Endodermal cell (in vitro differentiated cells): Measurements from ENCODE around the gene ULBP3. TPM values are rescaled to one million over a fixed set of nuclear protein-coding genes. Genes with fewer than 3 reads are reported as not detected.

ENCODE experiments used
- DNase-seq: peaks from one replicate; pipeline ENCODE4 v3.0.0-alpha.2; 2017
- H3K27ac ChIP-seq: 2 replicates; pipeline ENCODE4 v1.5.1; 2013; ENCODE audit warnings: mild to moderate bottlenecking, low read depth, low read length, moderate library complexity
- H3K27me3 ChIP-seq: 2 replicates; pipeline ENCODE4 v1.6.1; 2013; ENCODE audit warnings: mild to moderate bottlenecking, low read length, moderate library complexity; ENCODE audit not compliant: insufficient read depth, control insufficient read depth, poor library complexity, severe bottlenecking
- H3K36me3 ChIP-seq: 2 replicates; pipeline ENCODE4 v1.7.0; 2013; ENCODE audit warnings: mild to moderate bottlenecking, low read length, moderate library complexity; ENCODE audit not compliant: control insufficient read depth, insufficient read depth
- H3K4me1 ChIP-seq: one replicate; pipeline ENCODE4 v1.7.0; 2013; ENCODE audit warnings: low read length; ENCODE audit not compliant: control insufficient read depth, insufficient read depth
- H3K4me3 ChIP-seq: 2 replicates; pipeline ENCODE4 v1.5.1; 2013; ENCODE audit warnings: mild to moderate bottlenecking, low read length, moderate library complexity
- H3K9ac ChIP-seq: 2 replicates; pipeline ENCODE4 v1.6.1; 2013; ENCODE audit warnings: mild to moderate bottlenecking, low read length, moderate library complexity; ENCODE audit not compliant: poor library complexity, severe bottlenecking; ENCODE audit errors: extremely low read depth
- H3K9me3 ChIP-seq: 2 replicates; pipeline ENCODE4 v1.6.1; 2013; ENCODE audit warnings: mild to moderate bottlenecking, low read length, moderate library complexity; ENCODE audit not compliant: control insufficient read depth
- H3K27ac Mint-ChIP-seq: 2 replicates; pipeline ENCODE4 v1.8.0; 2020; ENCODE audit warnings: mixed read lengths
- H3K27me3 Mint-ChIP-seq: 2 replicates; pipeline ENCODE4 v1.8.0; 2021; ENCODE audit warnings: mild to moderate bottlenecking, mixed read lengths; ENCODE audit not compliant: insufficient read depth
- H3K36me3 Mint-ChIP-seq: 2 replicates; pipeline ENCODE4 v1.8.0; 2020; ENCODE audit warnings: low read depth, mixed read lengths
- H3K4me1 Mint-ChIP-seq: 2 replicates; pipeline ENCODE4 v1.8.0; 2020; ENCODE audit warnings: mixed read lengths
- H3K4me3 Mint-ChIP-seq: 2 replicates; pipeline ENCODE4 v1.8.0; 2020; ENCODE audit warnings: mild to moderate bottlenecking, moderate library complexity, mixed read lengths
- H3K9me3 Mint-ChIP-seq: 2 replicates; pipeline ENCODE4 v1.8.0; 2020; ENCODE audit warnings: mild to moderate bottlenecking, mixed read lengths
- CTCF ChIP-seq: fragments of 200-600 bp; sonication (generic); conservative IDR thresholded peaks from 2 replicates; pipeline ENCODE4 v1.5.0; 2021; ENCODE audit warnings: antibody characterized with exemption, mild to moderate bottlenecking
- WGBS, 2 experiments: methylation state at CpG; one replicate each; pipeline versions ENCODE4 v1.1.5 to v1.1.7; 2013; ENCODE audit warnings: missing lambda C conversion rate in 2 of 2, mixed read lengths in 1 of 2; ENCODE audit not compliant: insufficient coverage in 1 of 2, insufficient read length in 1 of 2; 5-methylcytosine and 5-hydroxymethylcytosine counted together
- total RNA-seq, 2 donors: library from RNA; stranded (reverse); fragmentation: NEBNext Ultra II Directional in 1 of 2; extraction: Animal tissue kit (Norgen Biotek cat#: 25700) in 1 of 2; gene quantifications; 2 replicates in 1 of 2; 3 replicates in 1 of 2; pipeline ENCODE4 v1.2.1, GENCODE V29; 2021

ULBP3 gene
- total RNA-seq, 2 donors from 2014 or later, result 4.4 to 5.4 TPM

GRCh38 chr6:150116200-150116800, 47.4 kb upstream of the ULBP3 start:
- WGBS, 2 experiments, result 89 to 91% methylated on average over 4 to 8 of the region's 8 CpGs
- Histone ChIP-seq H3K27ac (no peak overlapping the region), H3K36me3 (no peaks in the 10 kb centered on the region), H3K4me1 (no peaks in the 10 kb centered on the region), H3K4me3 (no peak overlapping the region), H3K9ac (no peak overlapping the region), H3K9me3 (no peaks in the 10 kb centered on the region), H3K27me3 (no peaks in the 10 kb centered on the region)
- TF ChIP-seq CTCF, result no peak
- Mint-ChIP-seq H3K9me3 (peaks cover 6% of the 10 kb centered on the region), H3K27ac (no peak overlapping the region), H3K4me1 (peaks cover 4% of the 10 kb centered on the region), H3K4me3 (no peak overlapping the region), H3K36me3 (no peaks in the 10 kb centered on the region), H3K27me3 (no peaks in the 10 kb centered on the region)
- no peak for DNase-seq

GRCh38 chr6:150115769-150116168, 46.8 kb upstream of the ULBP3 start:
- Mint-ChIP-seq H3K9me3 (peaks cover 6% of the 10 kb centered on the region), H3K27me3 (no peaks in the 10 kb centered on the region), H3K27ac (no peak overlapping the region), H3K4me1 (peaks cover 4% of the 10 kb centered on the region), H3K36me3 (no peaks in the 10 kb centered on the region), H3K4me3 (no peak overlapping the region)
- H3K27ac ChIP-seq, result no peak overlapping the region
- H3K4me1 ChIP-seq, result no peaks in the 10 kb centered on the region
- no peaks in the 10 kb centered on the region for H3K36me3 ChIP-seq
- 95 to 99% methylated on average over 14 to 25 of the region's 25 CpGs for WGBS, 2 experiments
- no peak for TF ChIP-seq CTCF
- H3K4me3 ChIP-seq, result no peak overlapping the region
- H3K9me3 ChIP-seq, result no peaks in the 10 kb centered on the region
- no peaks in the 10 kb centered on the region for H3K27me3 ChIP-seq
- no peak overlapping the region for H3K9ac ChIP-seq
- no peak for DNase-seq

- Mint-ChIP-seq H3K9me3 (peaks cover 6% of the 10 kb centered on the region), H3K27me3 (no peaks in the 10 kb centered on the region), H3K4me1 (no peaks in the 10 kb centered on the region), H3K36me3 (no peaks in the 10 kb centered on the region), H3K4me3 (no peak overlapping the region), H3K27ac (no peak overlapping the region)
- Histone ChIP-seq H3K27me3 (no peaks in the 10 kb centered on the region), H3K36me3 (no peaks in the 10 kb centered on the region), H3K4me3 (no peak overlapping the region), H3K4me1 (no peaks in the 10 kb centered on the region), H3K9ac (no peak overlapping the region), H3K9me3 (no peaks in the 10 kb centered on the region), H3K27ac (no peak overlapping the region)
- WGBS, 2 experiments, result 91 to 100% methylated on average over 3 to 6 of the region's 6 CpGs
- TF ChIP-seq CTCF, result no peak
- no peak for DNase-seq
Observed at GRCh38 chr6:150112233-150112632, 43.3 kb upstream of the ULBP3 start.
